CD14-positive monocyte (primary cell): ENCODE data around the gene FAM83B. TPM values are rescaled to one million over a fixed set of nuclear protein-coding genes. Genes with fewer than 3 reads are reported as not detected.

Experiments used
- DNase-seq, 3 donors: peaks; one replicate each; pipeline ENCODE4 v3.0.0-alpha.2; 2011 to 2022
- H2AFZ ChIP-seq: 2 replicates; pipeline ENCODE4 v1.6.0; 2012; ENCODE audit warnings: mild to moderate bottlenecking, low read depth, low read length, inconsistent platforms; ENCODE audit not compliant: insufficient read depth, poor library complexity, severe bottlenecking
- H3K27ac ChIP-seq, 2 donors: 1 replicate in 1 of 2; 2 replicates in 1 of 2; pipeline ENCODE4 v1.5.1; 2012 to 2013; ENCODE audit warnings: low read length in 2 of 2, control low read depth in 1 of 2, inconsistent platforms in 1 of 2, low read depth in 1 of 2, mild to moderate bottlenecking in 1 of 2
- H3K27me3 ChIP-seq, 2 donors: one replicate each; pipeline versions ENCODE4 v1.6.0 to v1.6.1; 2011 to 2013; ENCODE audit warnings: low read length in 2 of 2; ENCODE audit not compliant: control insufficient read depth in 2 of 2, insufficient read depth in 2 of 2
- H3K36me3 ChIP-seq, 2 donors: replicated peaks in 1 of 2; 1 replicate in 1 of 2; 2 replicates in 1 of 2; pipeline versions ENCODE4 v1.5.1 to v1.6.1; 2012 to 2013; ENCODE audit warnings: low read length in 2 of 2, control low read depth in 1 of 2, inconsistent platforms in 1 of 2, mild to moderate bottlenecking in 1 of 2; ENCODE audit not compliant: insufficient read depth in 2 of 2, control insufficient read depth in 1 of 2
- H3K4me1 ChIP-seq, 2 donors: 1 replicate in 1 of 2; 2 replicates in 1 of 2; pipeline versions ENCODE4 v1.5.1 to v1.6.1; 2012 to 2013; ENCODE audit warnings: low read length in 2 of 2, control low read depth in 1 of 2, inconsistent platforms in 1 of 2, mild to moderate bottlenecking in 1 of 2, moderate library complexity in 1 of 2; ENCODE audit not compliant: insufficient read depth in 2 of 2, control insufficient read depth in 1 of 2
- H3K4me2 ChIP-seq: replicated peaks from 2 replicates; pipeline ENCODE3; 2012; ENCODE audit warnings: low read length, moderate library complexity, mild to moderate bottlenecking; ENCODE audit not compliant: poor library complexity, severe bottlenecking; ENCODE audit errors: extremely low read depth
- H3K4me3 ChIP-seq, 3 experiments: fragments of 200-600 bp in 1 of 3; sonication (generic) in 1 of 3; replicated peaks in 1 of 3; 1 replicate in 2 of 3; 2 replicates in 1 of 3; pipeline ENCODE4 v1.5.1; 2011 to 2013; ENCODE audit warnings: low read length in 3 of 3, mild to moderate bottlenecking in 3 of 3, control low read depth in 2 of 3, low read depth in 2 of 3, inconsistent platforms in 1 of 3, moderate library complexity in 1 of 3
- H3K79me2 ChIP-seq: 2 replicates; pipeline ENCODE4 v1.6.0; 2012; ENCODE audit warnings: mild to moderate bottlenecking, control low read depth, inconsistent platforms, low read length, moderate library complexity; ENCODE audit not compliant: insufficient read depth
- H3K9ac ChIP-seq: 2 replicates; pipeline ENCODE4 v1.6.0; 2017; ENCODE audit warnings: low read length, mild to moderate bottlenecking; ENCODE audit not compliant: insufficient read depth, poor library complexity, severe bottlenecking
- H3K9me3 ChIP-seq, 2 donors: replicated peaks in 1 of 2; 1 replicate in 1 of 2; 2 replicates in 1 of 2; pipeline versions ENCODE4 v1.5.1 to v1.6.1; 2012 to 2013; ENCODE audit warnings: low read length in 2 of 2, control low read depth in 1 of 2; ENCODE audit not compliant: control insufficient read depth in 1 of 2, insufficient read depth in 1 of 2
- H4K20me1 ChIP-seq: 2 replicates; pipeline ENCODE4 v1.6.0; 2012; ENCODE audit warnings: mild to moderate bottlenecking, low read length, control low read depth, moderate library complexity; ENCODE audit not compliant: insufficient read depth
- H3K27ac Mint-ChIP-seq, 7 donors: one replicate each; pipeline ENCODE4 v1.8.0; 2020; ENCODE audit warnings: mild to moderate bottlenecking in 7 of 7, mixed read lengths in 7 of 7, moderate library complexity in 6 of 7, inconsistent platforms in 2 of 7
- H3K27me3 Mint-ChIP-seq, 3 donors: one replicate each; pipeline ENCODE4 v1.8.0; 2021 to 2022; ENCODE audit warnings: low read depth in 3 of 3, mild to moderate bottlenecking in 3 of 3, mixed read lengths in 3 of 3, moderate library complexity in 3 of 3, inconsistent platforms in 1 of 3
- H3K36me3 Mint-ChIP-seq, 2 donors: one replicate each; pipeline ENCODE4 v1.8.0; 2020; ENCODE audit warnings: mixed read lengths in 2 of 2, inconsistent platforms in 1 of 2, mild to moderate bottlenecking in 1 of 2
- H3K4me1 Mint-ChIP-seq: one replicate; pipeline ENCODE4 v1.8.0; 2020; ENCODE audit warnings: mild to moderate bottlenecking, mixed read lengths
- H3K4me3 Mint-ChIP-seq, 2 donors: one replicate each; pipeline ENCODE4 v1.8.0; 2020; ENCODE audit warnings: mild to moderate bottlenecking in 2 of 2, mixed read lengths in 2 of 2, moderate library complexity in 1 of 2
- H3K9me3 Mint-ChIP-seq, 7 donors: one replicate each; pipeline ENCODE4 v1.8.0; 2020 to 2022; ENCODE audit warnings: mixed read lengths in 7 of 7, mild to moderate bottlenecking in 6 of 7, moderate library complexity in 6 of 7, inconsistent platforms in 2 of 7
- WGBS: methylation state at CpG from one replicate; pipeline ENCODE4 v1.1.5; 2013; ENCODE audit warnings: missing lambda C conversion rate; ENCODE audit not compliant: insufficient coverage; 5-methylcytosine and 5-hydroxymethylcytosine counted together
- intact Hi-C, 2 donors: fragments of 100-400 bp; cut with micrococcal nuclease; formaldehyde crosslinking; loops; one replicate each; pipeline versions ENCODE4 v1.15.0 to v1.15.1; 2023
- polyA plus RNA-seq, 3 donors: library from polyadenylated mRNA; depleted of rRNA in 1 of 3; unstranded in 2 of 3; stranded (reverse) in 1 of 3; fragments of 300-500 nt in 2 of 3; fragments of >200 nt in 1 of 3; fragmentation: Illumina TruSeq in 2 of 3; gene quantifications; 1 replicate in 2 of 3; 2 replicates in 1 of 3; pipeline ENCODE4 v1.2.3, GENCODE V29; 2012 to 2021
- TF ChIP-seq, protein P1 (sequence below): fragments of 200-600 bp; IDR thresholded peaks from one replicate; pipeline ENCODE4 v1.8.0; 2022; ENCODE audit warnings: antibody characterized with exemption, mild to moderate bottlenecking

Gene FAM83B
- polyA plus RNA-seq, 3 donors, result not detected

DNA sequence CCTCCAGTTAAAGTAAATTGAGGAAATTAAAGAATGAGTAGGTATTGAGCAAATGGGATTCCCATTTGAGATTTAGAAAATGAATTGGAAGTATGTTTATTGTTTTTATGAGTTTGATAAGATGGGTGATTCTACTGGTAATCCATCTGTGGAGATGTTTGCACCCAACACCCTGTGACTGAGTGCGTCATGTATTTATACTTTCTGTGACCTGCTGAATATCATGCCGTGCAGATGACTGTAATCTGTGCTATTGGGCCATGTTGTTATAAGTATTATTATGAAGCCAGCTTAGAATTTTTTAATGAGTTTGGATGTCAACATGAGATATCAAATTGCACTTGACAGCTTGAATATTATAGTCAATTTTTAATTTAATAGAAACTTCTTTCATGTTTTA is 17.7 kb downstream of the FAM83B start:
- intact Hi-C loops, result no loop called here
- Histone ChIP-seq H2AFZ (no peak overlapping the region), H3K9me3 (no peaks in the 10 kb centered on the region), H3K79me2 (no peaks in the 10 kb centered on the region), H3K9ac (no peak overlapping the region), H3K4me1 (no peaks in the 10 kb centered on the region), H3K4me2 (no peak overlapping the region), H3K27me3 (no peaks in the 10 kb centered on the region), H3K4me3 (no peak overlapping the region), H4K20me1 (no peaks in the 10 kb centered on the region), H3K27ac (no peak overlapping the region), H3K36me3 (no peaks in the 10 kb centered on the region)
- WGBS, result 100% methylated on average over 1 of the region's 2 CpGs
- TF ChIP-seq, protein P1, sequence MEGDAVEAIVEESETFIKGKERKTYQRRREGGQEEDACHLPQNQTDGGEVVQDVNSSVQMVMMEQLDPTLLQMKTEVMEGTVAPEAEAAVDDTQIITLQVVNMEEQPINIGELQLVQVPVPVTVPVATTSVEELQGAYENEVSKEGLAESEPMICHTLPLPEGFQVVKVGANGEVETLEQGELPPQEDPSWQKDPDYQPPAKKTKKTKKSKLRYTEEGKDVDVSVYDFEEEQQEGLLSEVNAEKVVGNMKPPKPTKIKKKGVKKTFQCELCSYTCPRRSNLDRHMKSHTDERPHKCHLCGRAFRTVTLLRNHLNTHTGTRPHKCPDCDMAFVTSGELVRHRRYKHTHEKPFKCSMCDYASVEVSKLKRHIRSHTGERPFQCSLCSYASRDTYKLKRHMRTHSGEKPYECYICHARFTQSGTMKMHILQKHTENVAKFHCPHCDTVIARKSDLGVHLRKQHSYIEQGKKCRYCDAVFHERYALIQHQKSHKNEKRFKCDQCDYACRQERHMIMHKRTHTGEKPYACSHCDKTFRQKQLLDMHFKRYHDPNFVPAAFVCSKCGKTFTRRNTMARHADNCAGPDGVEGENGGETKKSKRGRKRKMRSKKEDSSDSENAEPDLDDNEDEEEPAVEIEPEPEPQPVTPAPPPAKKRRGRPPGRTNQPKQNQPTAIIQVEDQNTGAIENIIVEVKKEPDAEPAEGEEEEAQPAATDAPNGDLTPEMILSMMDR, result no peak
- no peaks in the 10 kb centered on the region for H3K36me3 Mint-ChIP-seq
- H3K4me3 Mint-ChIP-seq, result no peak overlapping the region
- no peaks in the 10 kb centered on the region for H3K4me1 Mint-ChIP-seq
- DNase-seq, result no peak
- H3K9me3 Mint-ChIP-seq, result no peaks in the 10 kb centered on the region
- H3K27ac Mint-ChIP-seq, result no peak overlapping the region
- no peaks in the 10 kb centered on the region for H3K27me3 Mint-ChIP-seq

- H3K36me3 ChIP-seq, result no peaks in the 10 kb centered on the region
- H3K9me3 ChIP-seq, result no peaks in the 10 kb centered on the region
- Mint-ChIP-seq H3K4me1 (no peaks in the 10 kb centered on the region), H3K27ac (no peak overlapping the region), H3K27me3 (no peaks in the 10 kb centered on the region), H3K9me3 (no peaks in the 10 kb centered on the region), H3K4me3 (no peak overlapping the region), H3K36me3 (no peaks in the 10 kb centered on the region)
- H4K20me1 ChIP-seq, result no peaks in the 10 kb centered on the region
- H3K27ac ChIP-seq, result no peak overlapping the region
- H3K4me1 ChIP-seq, result no peaks in the 10 kb centered on the region
- H2AFZ ChIP-seq, result no peak overlapping the region
- TF ChIP-seq, protein P1, result no peak
- DNase-seq, result no peak
- intact Hi-C loops, result no loop called here
- no peak overlapping the region for H3K4me3 ChIP-seq
- no peaks in the 10 kb centered on the region for H3K79me2 ChIP-seq
- 97% methylated on average over 3 of the region's 5 CpGs for WGBS
- H3K4me2 ChIP-seq, result no peak overlapping the region
- H3K27me3 ChIP-seq, result no peaks in the 10 kb centered on the region
- no peak overlapping the region for H3K9ac ChIP-seq
Observed at GRCh38 chr6:54865091-54865631, 18.6 kb downstream of the FAM83B start.
